HEK293 (cell line): ENCODE results near the gene PACSIN2.

Experiments
- REST ChIP-seq: fragments of 450-650 bp; formaldehyde crosslinking; IDR thresholded peaks from 2 replicates; pipeline ENCODE4 v1.5.1; 2016; ENCODE audit warnings: missing biosample characterization, missing genetic modification characterization
- ZNF510 ChIP-seq: fragments of 450-650 bp; formaldehyde crosslinking; IDR thresholded peaks from 2 replicates; pipeline ENCODE4 v1.5.1; 2018; ENCODE audit warnings: mild to moderate bottlenecking, missing genetic modification characterization, missing biosample characterization; ENCODE audit not compliant: insufficient replicate concordance
- TF ChIP-seq, protein P1 (sequence below): fragments of 450-650 bp; formaldehyde crosslinking; IDR thresholded peaks from 2 replicates; pipeline ENCODE4 v1.5.1; 2016; ENCODE audit warnings: missing biosample characterization, missing genetic modification characterization

- TF ChIP-seq REST (tag by site-specific recombination) (no peak), ZNF510 (tag by site-specific recombination) (no peak)
- TF ChIP-seq, protein P1, sequence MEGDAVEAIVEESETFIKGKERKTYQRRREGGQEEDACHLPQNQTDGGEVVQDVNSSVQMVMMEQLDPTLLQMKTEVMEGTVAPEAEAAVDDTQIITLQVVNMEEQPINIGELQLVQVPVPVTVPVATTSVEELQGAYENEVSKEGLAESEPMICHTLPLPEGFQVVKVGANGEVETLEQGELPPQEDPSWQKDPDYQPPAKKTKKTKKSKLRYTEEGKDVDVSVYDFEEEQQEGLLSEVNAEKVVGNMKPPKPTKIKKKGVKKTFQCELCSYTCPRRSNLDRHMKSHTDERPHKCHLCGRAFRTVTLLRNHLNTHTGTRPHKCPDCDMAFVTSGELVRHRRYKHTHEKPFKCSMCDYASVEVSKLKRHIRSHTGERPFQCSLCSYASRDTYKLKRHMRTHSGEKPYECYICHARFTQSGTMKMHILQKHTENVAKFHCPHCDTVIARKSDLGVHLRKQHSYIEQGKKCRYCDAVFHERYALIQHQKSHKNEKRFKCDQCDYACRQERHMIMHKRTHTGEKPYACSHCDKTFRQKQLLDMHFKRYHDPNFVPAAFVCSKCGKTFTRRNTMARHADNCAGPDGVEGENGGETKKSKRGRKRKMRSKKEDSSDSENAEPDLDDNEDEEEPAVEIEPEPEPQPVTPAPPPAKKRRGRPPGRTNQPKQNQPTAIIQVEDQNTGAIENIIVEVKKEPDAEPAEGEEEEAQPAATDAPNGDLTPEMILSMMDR (tag by site-specific recombination), result no peak
Measured at GRCh38 chr22:43038325-43038724, 23.4 kb upstream of the PACSIN2 start.
